ENCODE results near the gene HPS4.

- TF ChIP-seq CTCF (IDR thresholded peaks at IDR 0.05) (no peak), POLR2A (IDR thresholded peaks at IDR 0.05) (no peak)
These were observed at the start of gene HPS4, which contains the start of gene SRRD for GRCh38 chr22:26483439-26484359.
